Measurements from ENCODE around the gene PFN3. TPM values are rescaled to one million over a fixed set of nuclear protein-coding genes. Genes with fewer than 3 reads are reported as not detected.

The PFN3 gene
- total RNA-seq, 1 donor from 2014 or later: not detected

DNA sequence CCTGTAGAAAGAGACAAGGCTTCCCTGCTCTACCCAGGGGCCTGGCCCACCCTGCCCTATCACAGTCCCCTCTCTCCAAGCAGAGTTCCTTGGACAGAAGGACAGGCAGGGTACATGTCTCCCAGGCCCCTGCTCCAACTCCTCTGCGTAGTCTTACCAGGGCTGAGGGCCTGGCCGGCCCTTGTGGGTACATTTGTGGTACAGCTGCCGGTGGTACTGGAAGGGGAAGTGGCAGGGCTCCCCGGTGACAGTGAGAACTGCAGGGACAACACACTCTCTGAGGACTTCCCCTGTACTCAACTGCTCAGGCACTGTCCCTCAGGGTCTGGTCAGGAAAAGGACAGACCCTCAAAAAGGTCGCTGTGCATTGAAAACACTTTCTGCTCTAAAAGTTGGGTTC is 5.3 kb upstream of the PFN3 start:
- TF ChIP-seq, protein P1, sequence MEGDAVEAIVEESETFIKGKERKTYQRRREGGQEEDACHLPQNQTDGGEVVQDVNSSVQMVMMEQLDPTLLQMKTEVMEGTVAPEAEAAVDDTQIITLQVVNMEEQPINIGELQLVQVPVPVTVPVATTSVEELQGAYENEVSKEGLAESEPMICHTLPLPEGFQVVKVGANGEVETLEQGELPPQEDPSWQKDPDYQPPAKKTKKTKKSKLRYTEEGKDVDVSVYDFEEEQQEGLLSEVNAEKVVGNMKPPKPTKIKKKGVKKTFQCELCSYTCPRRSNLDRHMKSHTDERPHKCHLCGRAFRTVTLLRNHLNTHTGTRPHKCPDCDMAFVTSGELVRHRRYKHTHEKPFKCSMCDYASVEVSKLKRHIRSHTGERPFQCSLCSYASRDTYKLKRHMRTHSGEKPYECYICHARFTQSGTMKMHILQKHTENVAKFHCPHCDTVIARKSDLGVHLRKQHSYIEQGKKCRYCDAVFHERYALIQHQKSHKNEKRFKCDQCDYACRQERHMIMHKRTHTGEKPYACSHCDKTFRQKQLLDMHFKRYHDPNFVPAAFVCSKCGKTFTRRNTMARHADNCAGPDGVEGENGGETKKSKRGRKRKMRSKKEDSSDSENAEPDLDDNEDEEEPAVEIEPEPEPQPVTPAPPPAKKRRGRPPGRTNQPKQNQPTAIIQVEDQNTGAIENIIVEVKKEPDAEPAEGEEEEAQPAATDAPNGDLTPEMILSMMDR (IDR thresholded peaks at IDR 0.05): no peak
- H3K9me3 Mint-ChIP-seq: no peaks in the 10 kb centered on the region
- peaks cover 39% of the 10 kb centered on the region for H3K4me1 Mint-ChIP-seq
- intact Hi-C loops (cut with micrococcal nuclease): loop anchor here (2.0 kb wide), 2 partner anchors 21 to 41 kb away; partner anchors contain the start of genes GRK6 and PRR7
- ChIA-PET CTCF (interaction anchor here (1.0 to 8.5 kb wide), 7 partner anchors 17 to 103 kb away, joined by 3 to 293 read pairs (median 24); partner anchors contain the start of genes GRK6, PDLIM7 and PRR7), POLR2A (interaction anchor here (4.8 to 6.3 kb wide), 4 partner anchors 20 to 49 kb away, joined by 35 to 88 read pairs (median 54); partner anchors contain the start of genes GRK6 and PRR7)
- peak; percentile 58 for ATAC-seq (ENCODE audit: low read depth)
- no peaks in the 10 kb centered on the region for H3K36me3 Mint-ChIP-seq (ENCODE audit: low read depth)
- peak; percentile 49 for DNase-seq
- H3K4me3 Mint-ChIP-seq: peak overlapping the region; percentile 15
- peak overlapping the region; percentile 61 for H3K27ac Mint-ChIP-seq
- peaks cover 5% of the 10 kb centered on the region for H3K27me3 Mint-ChIP-seq

DNA sequence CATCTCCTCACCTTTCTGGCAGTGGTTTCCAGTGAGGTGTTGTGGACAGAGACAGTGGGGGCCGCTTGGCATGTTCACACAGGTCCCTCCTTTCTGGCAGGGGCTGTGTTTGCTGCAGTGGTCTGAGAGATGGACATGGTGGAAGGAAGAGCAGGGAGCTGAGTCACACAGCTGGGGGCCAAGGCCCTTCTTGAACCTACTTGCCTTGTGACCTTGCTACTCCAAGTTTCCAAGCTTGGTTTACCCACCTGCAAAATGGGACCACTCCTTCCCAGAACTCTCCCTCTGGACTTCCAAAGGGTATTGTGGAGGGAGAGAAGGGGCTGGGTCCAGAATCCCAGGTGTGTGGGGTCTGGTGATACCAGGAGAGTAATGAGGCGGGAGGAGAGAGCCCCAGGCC is 4.9 kb upstream of the PFN3 start:
- CTCF ChIA-PET: interaction anchor here (1.0 to 8.5 kb wide), 11 partner anchors 16 to 111 kb away, joined by 3 to 293 read pairs (median 10); partner anchors contain the start of genes GRK6, PDLIM7 and PRR7
- Mint-ChIP-seq H3K27me3 (peaks cover 5% of the 10 kb centered on the region), H3K27ac (no peak overlapping the region), H3K9me3 (no peaks in the 10 kb centered on the region), H3K36me3 (ENCODE audit: low read depth) (no peaks in the 10 kb centered on the region), H3K4me1 (peaks cover 39% of the 10 kb centered on the region), H3K4me3 (peak overlapping the region; percentile 19)
- TF ChIP-seq, protein P1 (IDR thresholded peaks at IDR 0.05): no peak
- POLR2A ChIA-PET: interaction anchor here (4.8 to 6.3 kb wide), 4 partner anchors 21 to 50 kb away, joined by 35 to 88 read pairs (median 54); partner anchors contain the start of genes GRK6 and PRR7
- no peak for ATAC-seq (ENCODE audit: low read depth)
- intact Hi-C loops (cut with micrococcal nuclease): loop anchor here (2.0 kb wide), 2 partner anchors 21 to 41 kb away; partner anchors contain the start of genes GRK6 and PRR7
- DNase-seq: no peak

DNA sequence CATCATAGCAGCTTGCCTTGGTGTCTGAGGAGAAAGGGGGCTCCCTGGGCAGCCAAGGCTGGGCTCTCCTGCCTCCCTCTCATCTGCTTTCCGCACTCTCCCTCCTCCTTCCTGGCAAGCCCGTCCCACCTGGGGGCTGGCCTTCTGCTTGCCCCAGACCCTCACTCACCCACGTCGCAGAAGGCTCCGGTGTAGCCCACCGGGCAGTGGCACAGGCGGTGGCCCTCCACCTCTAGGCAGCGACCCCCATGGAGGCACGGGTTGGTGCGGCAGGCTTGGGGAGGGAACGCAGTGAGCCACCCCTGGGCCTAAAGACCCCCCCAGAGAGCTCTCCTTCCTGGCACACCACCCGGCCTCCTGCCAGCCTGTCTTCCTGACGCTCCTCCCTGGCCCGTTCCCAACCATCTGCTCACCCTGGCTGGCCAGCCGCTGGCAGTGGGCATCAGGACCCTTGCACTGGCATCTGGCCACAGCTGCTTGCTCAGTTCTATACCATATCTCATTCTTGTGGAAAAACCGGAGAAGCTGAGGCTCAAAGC is 4.2 kb upstream of the PFN3 start:
- POLR2A ChIA-PET: interaction anchor here (0.7 to 6.3 kb wide), 9 partner anchors 14 to 106 kb away, joined by 3 to 88 read pairs (median 8); partner anchors contain the start of genes GRK6, PRR7 and RGS14
- H3K27me3 Mint-ChIP-seq: peaks cover 5% of the 10 kb centered on the region
- H3K9me3 Mint-ChIP-seq: no peaks in the 10 kb centered on the region
- CTCF ChIA-PET: interaction anchor here (0.7 to 8.5 kb wide), 26 partner anchors 10 to 291 kb away, joined by 3 to 293 read pairs (median 5); partner anchors contain the start of genes GRK6, PDLIM7 and PRR7
- H3K4me1 Mint-ChIP-seq: peaks cover 39% of the 10 kb centered on the region
- TF ChIP-seq, protein P1 (IDR thresholded peaks at IDR 0.05): no peak
- H3K36me3 Mint-ChIP-seq (ENCODE audit: low read depth): no peaks in the 10 kb centered on the region
- H3K4me3 Mint-ChIP-seq: peak overlapping the region; percentile 79
- ATAC-seq (ENCODE audit: low read depth) (no peak), DNase-seq (no peak)
- intact Hi-C loops (cut with micrococcal nuclease): loop anchor here (1.0 to 2.0 kb wide), 4 partner anchors 22 to 93 kb away; partner anchors contain the start of genes GRK6, PDLIM7 and PRR7
- no peak overlapping the region for H3K27ac Mint-ChIP-seq

DNA sequence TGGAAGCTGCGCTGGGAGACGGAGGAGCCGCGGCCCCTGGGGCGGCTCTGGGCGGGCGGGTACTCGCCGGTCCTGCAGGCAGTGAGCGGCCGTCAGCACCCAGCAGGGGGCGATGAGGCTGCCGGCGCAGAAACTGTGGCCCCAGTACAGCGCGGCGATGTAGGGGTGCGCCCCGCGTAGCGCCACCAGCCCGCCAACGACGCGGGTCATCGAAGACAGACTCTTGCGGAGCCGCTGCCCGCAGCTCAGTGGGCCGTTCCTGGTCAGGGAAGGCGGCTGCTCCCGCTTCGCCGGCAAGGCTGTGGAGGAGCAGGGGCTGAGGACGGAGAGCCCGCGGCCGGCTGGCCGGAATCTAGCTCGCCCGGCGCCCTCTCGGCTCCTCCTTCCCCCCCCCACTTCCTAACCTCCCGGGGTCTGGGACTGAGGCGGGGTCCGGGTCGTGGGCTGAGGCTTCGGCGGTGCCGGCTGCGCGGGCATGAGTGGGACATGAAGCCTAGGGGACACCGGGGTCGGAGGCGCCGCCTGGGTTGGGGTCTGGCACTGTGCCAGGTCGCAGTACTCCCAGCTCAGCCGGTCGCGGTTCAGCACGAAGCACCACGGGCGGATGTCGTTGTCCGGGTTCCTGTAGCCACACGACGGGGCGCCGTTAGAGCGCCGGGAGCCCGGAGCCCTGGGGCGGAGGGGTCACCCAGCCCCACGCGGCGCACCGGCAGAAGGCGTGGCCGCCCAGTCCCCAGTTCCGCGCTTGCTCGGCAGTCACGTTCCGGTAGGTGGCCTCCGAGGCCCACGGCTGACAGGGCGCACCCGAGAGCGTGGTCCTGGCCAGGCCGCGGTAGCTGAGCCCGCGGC is 3.6 kb upstream of the PFN3 start:
- ATAC-seq (ENCODE audit: low read depth) (peak; percentile 82), DNase-seq (peak; percentile 77)
- H3K9me3 Mint-ChIP-seq: no peaks in the 10 kb centered on the region
- H3K36me3 Mint-ChIP-seq (ENCODE audit: low read depth): no peaks in the 10 kb centered on the region
- peaks cover 39% of the 10 kb centered on the region for H3K4me1 Mint-ChIP-seq
- no peak overlapping the region for H3K27ac Mint-ChIP-seq
- CTCF ChIA-PET: interaction anchor here (0.7 to 8.5 kb wide), 29 partner anchors 9 to 291 kb away, joined by 3 to 293 read pairs (median 4); partner anchors contain the start of genes GRK6, PDLIM7 and PRR7
- H3K4me3 Mint-ChIP-seq: peak overlapping the region; percentile 79
- intact Hi-C loops (cut with micrococcal nuclease): loop anchor here (1.0 to 2.0 kb wide), 8 partner anchors 14 to 93 kb away; partner anchors contain the start of genes GRK6, MXD3, PDLIM7 and PRR7
- TF ChIP-seq, protein P1 (IDR thresholded peaks at IDR 0.05): peak; percentile 7
- POLR2A ChIA-PET: interaction anchor here (0.6 to 6.3 kb wide), 13 partner anchors 13 to 107 kb away, joined by 3 to 88 read pairs (median 4); partner anchors contain the start of genes GRK6, PRR7 and RGS14
- H3K27me3 Mint-ChIP-seq: peaks cover 5% of the 10 kb centered on the region
